ENCODE measurements around the gene UVRAG. TPM values are rescaled to one million over a fixed set of nuclear protein-coding genes. Genes with fewer than 3 reads are reported as not detected.

Gene UVRAG
- total and polyA plus RNA-seq, 2 of the 4 experiments (the other 2 are of a cell fraction), result 5.6 to 10.9 TPM

DNA sequence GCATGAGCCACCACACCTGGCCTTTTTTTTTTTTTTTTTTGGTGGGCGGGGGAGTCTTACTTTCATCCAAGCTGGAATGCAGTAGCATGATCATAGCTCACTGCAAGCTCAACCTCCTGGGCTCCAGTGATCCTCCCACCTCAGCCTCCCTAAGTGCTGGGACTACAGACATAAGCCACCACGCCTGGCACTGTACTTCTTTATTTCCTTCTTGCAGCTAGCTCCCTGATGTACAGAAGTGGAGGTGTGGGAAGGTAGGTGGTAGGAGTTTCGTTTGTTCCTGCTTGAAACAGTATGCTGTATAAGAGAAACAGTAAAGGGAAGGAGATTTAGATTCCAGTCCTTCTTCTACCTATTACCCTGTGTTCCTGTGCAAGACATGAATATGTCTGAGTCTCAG lies 319.2 kb downstream of the UVRAG start:
- no peaks in the 10 kb centered on the region for H3K27me3 ChIP-seq (ENCODE audit: control insufficient read depth, insufficient read depth, low read length)
- H2AK9ac ChIP-seq (replicated peaks; ENCODE audit: low read depth, low read length, poor library complexity), result no peak overlapping the region
- H3K4me2 ChIP-seq (ENCODE audit: low read depth, low read length), result no peak overlapping the region
- no peak overlapping the region for H2AK5ac ChIP-seq (ENCODE audit: low read depth, low read length)
- no peak overlapping the region for H4K91ac ChIP-seq (ENCODE audit: insufficient read depth, low read depth, low read length)
- no peak overlapping the region for H3K4me3 ChIP-seq (ENCODE audit: insufficient read depth, low read depth, low read length)
- no TSS peak for BruUV-seq (replicated peaks)
- no peaks in the 10 kb centered on the region for H3K36me3 ChIP-seq (ENCODE audit: control insufficient read depth, insufficient read depth, low read length)
- ATAC-seq (ENCODE audit: low read depth), result no peak
- H3K23ac ChIP-seq (ENCODE audit: low read depth, low read length), result no peak overlapping the region
- in situ Hi-C loops (cut with MboI; ENCODE audit: low sequenced_read_pairs) (no loop called here), dilution Hi-C loops (cut with HindIII; ENCODE audit: low sequenced_read_pairs, unreplicated experiment) (no loop called here), intact Hi-C loops (cut with micrococcal nuclease) (no loop called here)
- H3K4ac ChIP-seq (ENCODE audit: low read depth, low read length), result no peak overlapping the region
- no peak overlapping the region for H4K5ac ChIP-seq (ENCODE audit: low read depth, low read length)
- H3K27ac ChIP-seq (ENCODE audit: insufficient read depth, low read length), result no peak overlapping the region
- H3K9ac ChIP-seq (ENCODE audit: low read depth, low read length), result no peak overlapping the region
- no peak overlapping the region for H3K56ac ChIP-seq (ENCODE audit: extremely low read depth, insufficient read depth, low read length)
- no peak overlapping the region for H2BK20ac ChIP-seq (ENCODE audit: low read depth, low read length)
- H2BK120ac ChIP-seq (ENCODE audit: low read depth, low read length), result no peak overlapping the region
- H3K4me1 ChIP-seq (ENCODE audit: control insufficient read depth, insufficient read depth, low read length), result peaks cover 2% of the 10 kb centered on the region; the same call in 1 of the 2 replicates
- H4K8ac ChIP-seq (ENCODE audit: low read depth in 2 of 2, low read length in 2 of 2), result no peak overlapping the region
- H3K9me3 ChIP-seq (ENCODE audit: control insufficient read depth, insufficient read depth, low read length), result no peaks in the 10 kb centered on the region
- no peaks in the 10 kb centered on the region for H3K79me1 ChIP-seq (ENCODE audit: low read depth in 1 of 2, low read length in 2 of 2)
- no CpG with 5 or more reads among the region's 3 CpGs for WGBS, 2 experiments (ENCODE audit: extremely low coverage in 2 of 2, insufficient read length in 1 of 2)
- no peak for DNase-seq
- H2BK15ac ChIP-seq (ENCODE audit: low read depth, low read length), result no peak overlapping the region
- TF ChIP-seq POLR2A (IDR thresholded peaks at IDR 0.05; ENCODE audit: low read depth, low read length), result no peak
- TF ChIP-seq MAZ (IDR thresholded peaks at IDR 0.05; ENCODE audit: borderline replicate concordance, low read depth, low read length), result no peak
- TF ChIP-seq RFX5 (IDR thresholded peaks at IDR 0.05; ENCODE audit: low read depth, low read length), result no peak
- TF ChIP-seq CTCF (conservative IDR thresholded peaks at IDR 0.05; ENCODE audit: low read depth, low read length), result no peak
- TF ChIP-seq MAFK (IDR thresholded peaks at IDR 0.05; ENCODE audit: low read depth, low read length), result no peak
- H4K20me1 ChIP-seq (ENCODE audit: insufficient read depth, low read length), result no peaks in the 10 kb centered on the region
- H2BK5ac ChIP-seq (ENCODE audit: low read depth, low read length, poor library complexity, severe bottlenecking), result no peak overlapping the region
- ChIA-PET POLR2A (ENCODE audit: unreplicated experiment) (no interaction called here), CTCF (no interaction called here)
- H2AFZ ChIP-seq (replicated peaks; ENCODE audit: low read length, poor library complexity), result no peak overlapping the region
- 0 out of 2 replicates have a peak, but pooled peaks cover under 1% of the 10 kb centered on the region for H3K9me1 ChIP-seq (ENCODE audit: insufficient read depth, low read length)
- no peak overlapping the region for H3K18ac ChIP-seq (ENCODE audit: low read depth, low read length)
- H3K14ac ChIP-seq (replicated peaks; ENCODE audit: low read depth, low read length), result no peak overlapping the region

Measured in IMR-90 (cell line).